Tibial nerve (tissue), 4 donors: ENCODE measurements around the gene FOXK1.

ENCODE experiments used
- EP300 ChIP-seq, 2 donors: sonication (generic); formaldehyde crosslinking; IDR thresholded peaks; one replicate each; pipeline ENCODE4 v1.6.1; 2017; ENCODE audit warnings: antibody characterized with exemption in 2 of 2, mild to moderate bottlenecking in 1 of 2
- POLR2A ChIP-seq, 2 donors: fragments of 450-650 bp; IDR thresholded peaks; one replicate each; pipeline ENCODE4 v1.6.1; 2017; ENCODE audit warnings: antibody characterized with exemption in 2 of 2, mild to moderate bottlenecking in 2 of 2, moderate library complexity in 2 of 2
- TF ChIP-seq, protein P1 (sequence below), 5 experiments: fragments of 200-600 bp in 3 of 5; fragments of 450-650 bp in 2 of 5; sonication (generic) in 3 of 5; IDR thresholded peaks; one replicate each; pipeline ENCODE4 v1.5.1; 2016 to 2019; ENCODE audit warnings: antibody characterized with exemption in 5 of 5, mild to moderate bottlenecking in 3 of 5, moderate library complexity in 2 of 5

DNA sequence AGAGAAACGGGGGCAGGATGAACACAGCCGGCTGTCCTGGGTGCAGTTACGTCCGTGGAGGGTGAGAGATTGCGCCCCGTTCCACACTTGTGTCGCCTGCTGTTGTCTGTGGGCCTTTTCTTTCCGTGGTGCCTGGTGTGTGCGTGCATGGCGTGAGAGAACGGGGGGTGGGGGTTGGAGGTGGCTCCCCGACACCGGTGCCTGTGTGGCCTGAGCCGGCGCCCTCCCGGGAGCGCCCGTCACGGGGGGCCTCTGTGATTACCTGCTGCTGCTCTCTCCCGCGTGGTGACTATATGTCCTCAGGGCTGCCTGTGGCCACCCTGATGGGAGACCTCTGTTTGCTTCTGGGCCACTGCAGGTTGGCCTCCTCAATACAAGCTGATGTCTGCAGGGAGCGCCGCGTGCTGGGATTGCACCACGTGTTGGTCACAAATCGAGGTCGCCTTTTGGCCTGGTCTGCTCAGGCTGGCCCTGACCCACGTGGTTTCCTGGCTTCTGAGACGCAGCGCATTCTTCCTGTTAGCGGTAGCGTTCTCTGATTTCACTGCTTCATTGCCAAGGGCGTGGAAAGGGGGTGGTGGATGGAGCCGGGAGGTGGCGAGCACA, 82.4 kb downstream of the FOXK1 start:
- TF ChIP-seq, protein P1, sequence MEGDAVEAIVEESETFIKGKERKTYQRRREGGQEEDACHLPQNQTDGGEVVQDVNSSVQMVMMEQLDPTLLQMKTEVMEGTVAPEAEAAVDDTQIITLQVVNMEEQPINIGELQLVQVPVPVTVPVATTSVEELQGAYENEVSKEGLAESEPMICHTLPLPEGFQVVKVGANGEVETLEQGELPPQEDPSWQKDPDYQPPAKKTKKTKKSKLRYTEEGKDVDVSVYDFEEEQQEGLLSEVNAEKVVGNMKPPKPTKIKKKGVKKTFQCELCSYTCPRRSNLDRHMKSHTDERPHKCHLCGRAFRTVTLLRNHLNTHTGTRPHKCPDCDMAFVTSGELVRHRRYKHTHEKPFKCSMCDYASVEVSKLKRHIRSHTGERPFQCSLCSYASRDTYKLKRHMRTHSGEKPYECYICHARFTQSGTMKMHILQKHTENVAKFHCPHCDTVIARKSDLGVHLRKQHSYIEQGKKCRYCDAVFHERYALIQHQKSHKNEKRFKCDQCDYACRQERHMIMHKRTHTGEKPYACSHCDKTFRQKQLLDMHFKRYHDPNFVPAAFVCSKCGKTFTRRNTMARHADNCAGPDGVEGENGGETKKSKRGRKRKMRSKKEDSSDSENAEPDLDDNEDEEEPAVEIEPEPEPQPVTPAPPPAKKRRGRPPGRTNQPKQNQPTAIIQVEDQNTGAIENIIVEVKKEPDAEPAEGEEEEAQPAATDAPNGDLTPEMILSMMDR (IDR thresholded peaks at IDR 0.05): no peak
- TF ChIP-seq EP300 (IDR thresholded peaks at IDR 0.05) (no peak), POLR2A (IDR thresholded peaks at IDR 0.05) (no peak)
